ENCODE results near the gene TANGO6.
"Not testable (repeated sequence)": the region's sequence is repeated elsewhere in the genome, so short reads cannot be mapped to it uniquely, and the experiment has no call there.

TANGO6 gene

DNA sequence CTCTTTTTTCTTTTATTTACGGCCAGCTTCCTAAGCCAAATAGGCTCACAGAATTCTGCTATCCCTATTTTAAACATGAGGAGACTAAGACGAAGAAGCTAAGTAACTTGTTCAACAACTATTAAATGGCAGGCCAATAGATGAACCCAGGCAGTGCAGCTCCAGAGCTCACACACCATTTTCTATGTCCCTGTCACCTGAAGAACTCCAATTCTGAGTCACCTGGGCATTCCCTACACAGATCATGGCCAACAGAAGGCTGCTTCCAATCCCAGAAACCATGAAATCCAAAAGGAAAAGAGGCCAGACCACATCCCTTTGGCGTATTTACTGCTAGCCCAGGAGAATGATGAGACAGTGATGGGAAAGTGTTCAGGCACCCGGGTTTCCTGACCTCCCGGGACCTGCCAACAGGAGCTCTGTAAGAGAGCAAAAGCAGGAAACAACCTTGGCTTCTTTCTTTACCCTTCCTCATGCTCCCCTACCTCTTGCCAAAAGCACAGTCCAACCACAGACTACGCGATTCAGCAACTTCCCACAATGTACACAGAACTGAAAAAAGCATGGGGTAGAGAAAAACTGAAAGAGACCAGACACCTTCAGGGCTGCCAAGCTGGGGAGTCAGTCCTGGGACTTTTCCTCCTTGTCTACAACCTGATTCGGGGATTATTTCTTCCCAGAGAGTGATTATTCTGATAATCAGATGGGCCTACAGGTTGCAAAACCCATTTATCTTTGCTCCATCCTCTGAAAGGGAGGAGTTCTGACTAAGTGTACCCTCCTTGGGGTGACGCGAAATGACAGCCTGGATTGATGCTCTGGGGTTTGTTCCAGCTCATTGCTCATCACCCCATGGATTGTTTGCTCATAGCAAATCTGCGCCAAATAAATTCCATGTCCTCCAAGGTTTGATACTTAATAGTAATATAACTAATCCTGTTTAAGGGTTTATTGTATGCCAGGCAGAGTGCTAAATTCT, 214.4 kb downstream of the TANGO6 start:
- no peak for DNase-seq (ENCODE audit: low spot score)

DNA sequence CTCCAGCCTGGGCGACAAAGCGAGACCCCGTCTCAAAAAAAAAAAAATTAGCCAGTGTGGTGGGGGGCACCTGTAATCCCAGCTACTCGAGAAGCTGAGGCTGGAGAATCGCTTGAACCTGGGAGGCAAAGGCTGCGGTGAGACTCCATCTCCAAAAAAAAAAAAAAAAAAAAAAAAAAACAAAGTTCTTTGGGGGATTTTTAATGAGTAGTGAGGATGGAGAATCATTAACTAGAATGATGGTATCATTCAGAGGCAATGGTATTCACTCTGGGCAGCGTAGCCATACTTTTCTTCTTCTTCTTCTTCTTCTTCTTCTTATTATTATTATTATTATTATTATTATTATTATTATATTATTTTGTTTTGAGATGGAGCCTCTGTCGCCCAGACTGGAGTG, 220.2 kb downstream of the TANGO6 start:
- not testable (repeated sequence) for DNase-seq (ENCODE audit: low spot score)

DNA sequence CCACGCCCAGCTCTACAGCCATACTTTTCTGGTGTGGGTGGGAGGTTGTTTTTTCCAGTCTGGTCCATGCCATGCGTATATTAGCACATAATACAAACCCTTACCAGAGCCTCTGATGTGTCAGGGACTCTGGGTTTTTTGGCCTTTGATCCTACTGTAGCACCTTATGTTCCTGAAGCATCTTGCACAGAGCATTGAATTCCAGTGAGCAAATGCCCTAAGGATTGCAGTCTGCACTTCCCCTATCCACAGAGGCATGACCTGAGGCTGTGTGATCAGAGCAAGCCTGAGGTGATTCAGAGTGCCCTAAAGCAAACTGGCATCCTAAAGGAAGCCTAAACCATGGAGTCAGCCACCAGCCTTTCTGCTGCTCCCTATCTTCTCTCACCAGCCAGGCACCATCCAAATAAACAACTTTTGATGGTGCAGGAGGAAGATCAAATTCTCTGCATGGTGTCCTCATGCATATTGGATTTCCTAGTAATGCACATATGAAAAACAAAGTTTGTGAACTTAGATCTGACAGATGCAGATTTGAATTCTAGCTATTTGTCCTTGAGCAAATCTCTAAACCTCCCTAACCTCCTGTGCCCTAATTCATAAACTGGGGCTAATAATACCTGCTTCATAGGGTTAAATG, 220.9 kb downstream of the TANGO6 start:
- no peak for DNase-seq (ENCODE audit: low spot score)

DNA sequence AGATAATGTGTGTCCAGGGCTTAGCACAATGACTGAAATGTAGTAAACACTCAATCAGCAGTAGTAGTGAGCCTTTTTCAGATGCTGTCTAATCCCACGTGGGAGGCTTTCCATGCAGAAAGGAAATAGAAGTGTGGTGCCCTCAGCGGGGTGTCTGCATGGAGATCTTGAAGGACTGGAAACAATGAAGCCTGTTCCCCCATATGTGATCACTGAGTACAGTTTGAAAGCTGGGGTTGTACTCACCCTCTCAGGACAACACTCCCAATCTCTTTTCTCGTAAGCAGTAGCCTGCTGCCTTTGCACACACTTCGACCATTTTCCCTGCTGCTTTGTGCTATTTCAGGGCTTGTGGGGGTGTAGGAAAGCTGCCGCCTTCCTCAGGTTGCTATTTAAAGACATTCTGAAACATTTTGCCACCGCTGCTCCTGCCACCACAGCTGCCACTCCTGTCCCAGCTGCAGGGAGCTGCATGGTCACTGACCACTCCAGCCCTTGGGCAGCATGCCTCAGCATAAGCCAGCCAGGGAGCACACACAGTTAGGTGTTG, 221.5 kb downstream of the TANGO6 start:
- DNase-seq (ENCODE audit: low spot score): no peak

DNA sequence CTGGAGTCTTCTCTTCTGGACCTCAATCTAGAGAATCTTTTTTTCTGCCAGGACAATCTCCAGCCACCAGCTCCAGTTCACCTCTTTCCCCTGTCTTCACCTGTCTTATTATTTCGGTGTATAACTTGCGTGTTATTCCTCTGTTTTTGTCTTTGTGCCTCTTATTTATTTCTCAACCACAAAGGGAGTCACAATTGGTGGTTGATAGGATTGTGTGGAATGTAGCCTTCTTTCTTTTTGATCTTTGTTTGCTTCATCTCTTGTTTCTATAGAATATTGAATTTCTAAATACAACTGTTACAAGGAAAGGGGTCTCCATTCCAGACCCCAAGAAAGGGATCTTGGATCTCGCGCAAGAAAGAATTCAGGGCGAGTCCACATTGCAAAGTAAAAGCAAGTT, 226.2 kb downstream of the TANGO6 start:
- DNase-seq (ENCODE audit: low spot score): no peak

DNA sequence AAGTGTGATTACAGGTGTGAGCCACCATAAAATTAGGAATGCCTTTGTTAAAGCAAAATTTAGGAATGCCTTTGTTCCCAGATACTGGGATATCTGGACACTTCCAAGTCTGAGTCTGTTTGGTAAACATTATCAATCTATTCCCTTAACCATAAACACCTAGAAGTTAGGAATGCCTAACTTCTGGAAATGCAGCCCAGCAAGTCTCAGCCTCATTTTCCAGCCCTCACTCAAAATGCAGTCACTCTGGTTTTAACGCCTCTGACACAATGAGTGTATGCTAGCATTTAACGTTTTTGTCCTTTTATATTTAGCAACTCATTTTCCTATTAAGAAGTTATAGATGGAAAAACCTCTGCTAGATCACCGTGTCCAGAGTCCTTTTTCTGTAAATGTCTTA, 227.7 kb downstream of the TANGO6 start:
- DNase-seq (ENCODE audit: low spot score): no peak

DNA sequence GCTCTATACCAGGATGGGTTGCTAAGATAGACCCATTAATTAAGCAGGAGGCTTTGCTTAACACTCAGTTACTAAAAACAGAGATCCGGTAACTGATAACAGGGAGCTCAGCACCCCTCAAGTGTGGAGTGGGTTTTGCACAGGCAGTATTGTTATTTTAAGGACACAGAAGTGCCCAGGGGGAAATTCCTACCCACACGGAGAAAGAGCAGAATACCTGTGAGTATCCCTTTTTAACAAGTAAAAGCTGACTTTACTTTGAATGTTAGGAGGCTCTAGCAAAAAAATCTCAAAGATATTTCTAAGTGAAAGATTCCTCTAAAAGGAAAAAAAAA, 229.3 kb downstream of the TANGO6 start:
- DNase-seq (ENCODE audit: low spot score): no peak

DNA sequence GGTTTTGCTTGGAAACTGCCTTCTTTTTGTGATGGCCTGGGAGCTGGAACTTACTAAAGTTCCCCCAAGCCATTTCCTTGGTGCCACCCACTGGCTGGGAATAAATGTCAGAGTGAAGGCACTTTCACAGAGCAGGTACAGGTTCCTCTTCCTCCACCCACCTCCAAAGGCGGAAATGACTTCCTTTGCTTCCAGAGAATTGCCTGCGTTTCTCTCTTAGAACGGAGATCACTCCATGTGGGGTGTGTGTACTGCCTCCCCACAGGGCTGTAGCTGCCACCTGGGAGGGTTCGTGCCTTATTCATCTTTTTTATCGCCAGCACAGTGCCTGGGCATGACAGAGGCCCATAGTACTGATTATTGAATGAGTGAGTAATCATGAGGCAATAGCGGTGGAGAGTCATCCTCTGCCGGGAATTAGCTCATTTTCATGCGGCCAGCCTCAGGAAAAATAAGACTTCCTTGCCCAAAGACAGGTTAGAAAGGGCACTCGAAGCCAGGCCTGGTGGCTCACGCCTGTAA, 229.9 kb downstream of the TANGO6 start:
- DNase-seq (ENCODE audit: low spot score): no peak

DNA sequence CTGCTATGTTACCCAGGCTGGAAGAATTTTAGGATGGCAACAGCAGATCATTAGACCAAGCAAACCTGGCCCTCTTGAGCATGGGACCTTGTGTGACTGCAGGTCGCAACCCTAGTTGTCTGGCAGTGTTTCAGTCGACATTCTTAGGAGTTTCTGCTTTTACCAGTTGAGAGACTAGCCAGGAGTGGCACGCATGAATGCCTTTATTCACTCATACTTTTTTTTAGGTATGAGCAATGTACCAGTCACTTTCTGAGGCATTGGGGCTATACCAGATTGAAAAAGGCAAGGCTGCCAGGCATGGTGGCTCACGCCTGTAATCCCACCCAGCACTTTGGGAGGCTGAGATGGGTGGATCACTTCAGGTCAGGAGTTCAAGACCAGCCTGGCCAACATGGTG, 233.9 kb downstream of the TANGO6 start:
- DNase-seq (ENCODE audit: low spot score): no peak

DNA sequence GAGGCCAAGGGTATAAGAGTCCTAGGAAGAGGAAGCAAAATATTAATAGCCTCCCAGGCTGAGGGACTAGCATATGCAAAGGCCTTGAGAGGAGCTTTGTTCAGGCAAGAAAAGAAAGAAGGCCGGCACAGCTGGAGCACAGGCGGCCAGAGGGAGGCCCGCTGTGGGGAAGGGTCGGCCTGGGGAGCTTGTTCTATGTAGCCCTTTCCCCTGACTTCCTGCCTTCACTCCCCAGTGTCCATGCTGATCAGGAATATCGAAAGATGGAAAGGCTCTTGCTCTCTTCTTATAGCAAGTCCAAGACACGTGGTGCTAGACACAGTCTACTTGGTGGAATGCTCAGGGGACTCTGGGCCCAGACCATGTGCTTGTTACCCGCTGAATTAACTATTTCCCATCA, 234.7 kb downstream of the TANGO6 start:
- no peak for DNase-seq (ENCODE audit: low spot score)

DNA sequence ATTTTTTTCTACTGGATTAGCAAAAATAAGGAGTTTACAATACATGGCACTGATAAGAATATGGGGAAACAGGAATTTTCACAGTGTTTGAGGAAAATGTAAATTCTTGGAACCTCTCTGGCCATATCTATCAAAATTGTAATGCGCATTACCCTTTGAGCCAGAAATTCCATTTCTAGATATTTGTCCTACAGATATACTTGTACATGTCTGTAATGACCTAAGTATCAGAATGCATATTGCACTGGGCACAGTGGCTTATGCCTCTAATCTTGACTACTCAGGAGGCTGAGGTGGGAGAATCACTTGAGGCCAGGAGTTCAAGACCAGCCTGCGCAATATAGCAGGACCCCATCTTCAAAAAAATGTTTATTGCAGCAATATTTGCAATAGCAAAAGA, 236.4 kb downstream of the TANGO6 start:
- DNase-seq (ENCODE audit: low spot score): no peak

DNA sequence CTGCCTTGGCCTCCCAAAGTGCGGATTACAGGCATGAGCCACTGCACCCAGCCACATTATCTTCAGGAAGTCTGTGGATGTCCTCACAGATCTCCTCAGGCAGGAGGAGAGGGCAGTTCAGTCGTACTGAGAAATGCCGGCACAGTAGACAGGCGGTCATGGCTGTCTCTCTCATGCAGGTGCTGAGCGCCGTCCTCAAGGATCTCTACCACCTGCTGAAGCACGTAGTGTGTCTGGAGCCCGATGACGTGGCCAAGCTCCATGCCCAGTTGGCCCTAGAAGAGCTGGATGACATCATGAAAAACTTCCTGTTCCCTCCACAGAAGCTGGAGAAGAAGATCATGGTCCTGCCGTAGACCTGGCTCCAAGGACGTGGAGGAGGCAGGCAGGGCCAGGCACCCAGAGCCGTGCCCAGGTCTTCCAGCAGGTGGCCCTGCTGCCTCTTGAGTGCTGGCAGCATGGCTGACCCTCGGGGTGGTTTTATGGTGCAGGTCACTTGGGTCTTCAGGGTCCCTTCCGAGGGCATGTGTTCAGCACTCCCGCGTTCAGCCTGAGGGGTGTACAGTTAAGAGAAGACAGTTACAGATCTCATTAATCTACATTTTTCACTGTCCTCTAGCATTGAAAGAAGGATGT, 240.1 kb downstream of the TANGO6 start:
- DNase-seq (ENCODE audit: low spot score): no peak

DNA sequence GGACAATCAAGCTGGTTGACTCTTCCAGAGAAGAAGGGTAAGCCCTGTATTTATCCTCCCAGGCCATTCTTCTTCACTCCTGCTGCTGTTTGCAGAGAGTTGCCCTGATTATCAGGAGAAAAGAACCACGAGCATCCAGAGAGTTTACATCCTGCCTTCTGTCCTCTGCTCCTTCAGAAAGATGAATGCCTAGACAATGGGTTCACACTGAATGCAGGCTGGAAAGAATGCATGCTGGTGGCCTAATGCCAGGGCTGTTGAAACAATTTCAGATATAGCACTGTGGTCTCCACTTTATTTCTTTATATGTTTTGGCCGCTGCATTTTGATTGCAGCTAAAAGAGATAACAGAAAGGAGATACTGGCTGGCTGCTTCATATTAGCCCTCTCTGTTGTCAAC, 241.0 kb downstream of the TANGO6 start:
- no peak for DNase-seq (ENCODE audit: low spot score)

DNA sequence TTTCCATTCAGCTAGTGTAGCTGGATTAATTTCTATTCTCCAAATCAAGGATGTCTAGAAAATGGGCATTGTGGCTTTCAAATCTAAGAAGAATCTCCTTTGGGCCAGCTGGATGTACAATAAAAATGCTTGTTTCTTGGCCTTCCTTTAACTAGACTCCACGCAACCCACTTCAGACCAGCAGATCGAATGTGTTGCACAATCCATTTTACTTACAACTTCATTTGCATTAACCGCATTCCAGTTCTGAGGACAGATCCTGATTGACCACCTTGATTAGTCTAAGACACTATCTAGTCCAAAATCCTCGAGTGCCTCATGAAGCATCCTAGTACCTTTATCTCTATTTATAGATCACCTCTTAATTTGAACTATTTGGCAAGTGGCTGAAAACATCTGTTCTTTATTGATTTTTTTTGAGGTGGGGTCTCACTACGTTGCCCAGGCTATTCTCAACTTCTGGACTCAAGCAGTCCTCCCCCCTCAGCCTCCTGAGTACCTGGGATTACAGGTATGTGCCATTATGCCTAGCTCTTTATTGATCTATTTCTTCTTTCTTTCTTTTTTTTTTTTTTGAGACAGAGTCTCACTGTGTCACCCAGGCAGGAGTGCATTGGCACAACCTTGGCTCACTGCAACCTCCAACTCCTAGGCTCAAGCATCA, 241.8 kb downstream of the TANGO6 start:
- DNase-seq (ENCODE audit: low spot score): no peak

DNA sequence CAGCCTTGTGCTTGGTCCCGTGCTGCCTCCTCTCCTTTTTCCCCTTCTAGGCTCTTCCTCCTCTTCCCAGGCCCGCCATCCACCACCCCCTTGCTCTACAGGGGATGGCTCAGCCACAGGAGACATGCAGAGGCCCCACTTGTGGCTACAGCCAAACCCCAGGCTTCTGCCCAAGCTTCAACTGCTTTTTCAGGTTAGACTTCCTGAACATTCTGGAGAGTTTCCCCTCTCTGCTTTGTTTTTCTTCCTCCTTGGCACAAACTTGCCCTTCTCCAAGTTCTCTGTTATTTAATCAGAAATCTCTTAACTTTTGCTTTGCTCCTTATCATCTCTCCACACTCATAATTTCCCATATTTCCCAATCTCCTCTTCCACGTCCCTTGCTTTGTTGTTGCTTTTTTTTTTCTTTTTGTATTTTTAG, 243.8 kb downstream of the TANGO6 start:
- no peak for DNase-seq (ENCODE audit: low spot score)

DNA sequence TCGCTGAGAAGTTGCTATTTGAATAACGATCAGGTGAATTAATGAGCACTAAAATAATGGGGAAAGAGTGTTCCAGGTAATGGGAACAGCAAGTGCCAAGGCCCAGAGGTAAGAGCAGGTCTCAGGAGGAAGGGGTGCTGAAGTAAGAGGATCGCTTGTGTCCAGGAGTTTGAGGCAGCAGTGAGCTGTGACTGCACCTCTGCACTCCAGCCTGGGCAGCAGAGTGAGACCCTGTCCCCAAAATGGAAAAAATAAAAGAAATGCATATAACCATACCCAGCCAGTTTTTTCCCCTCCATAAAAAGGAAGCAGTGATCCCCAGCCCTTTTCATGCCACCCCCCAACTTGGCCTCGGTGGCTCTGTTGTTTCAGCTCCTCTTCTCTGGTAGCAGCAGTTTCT, 245.4 kb downstream of the TANGO6 start:
- no peak for DNase-seq (ENCODE audit: low spot score)

DNA sequence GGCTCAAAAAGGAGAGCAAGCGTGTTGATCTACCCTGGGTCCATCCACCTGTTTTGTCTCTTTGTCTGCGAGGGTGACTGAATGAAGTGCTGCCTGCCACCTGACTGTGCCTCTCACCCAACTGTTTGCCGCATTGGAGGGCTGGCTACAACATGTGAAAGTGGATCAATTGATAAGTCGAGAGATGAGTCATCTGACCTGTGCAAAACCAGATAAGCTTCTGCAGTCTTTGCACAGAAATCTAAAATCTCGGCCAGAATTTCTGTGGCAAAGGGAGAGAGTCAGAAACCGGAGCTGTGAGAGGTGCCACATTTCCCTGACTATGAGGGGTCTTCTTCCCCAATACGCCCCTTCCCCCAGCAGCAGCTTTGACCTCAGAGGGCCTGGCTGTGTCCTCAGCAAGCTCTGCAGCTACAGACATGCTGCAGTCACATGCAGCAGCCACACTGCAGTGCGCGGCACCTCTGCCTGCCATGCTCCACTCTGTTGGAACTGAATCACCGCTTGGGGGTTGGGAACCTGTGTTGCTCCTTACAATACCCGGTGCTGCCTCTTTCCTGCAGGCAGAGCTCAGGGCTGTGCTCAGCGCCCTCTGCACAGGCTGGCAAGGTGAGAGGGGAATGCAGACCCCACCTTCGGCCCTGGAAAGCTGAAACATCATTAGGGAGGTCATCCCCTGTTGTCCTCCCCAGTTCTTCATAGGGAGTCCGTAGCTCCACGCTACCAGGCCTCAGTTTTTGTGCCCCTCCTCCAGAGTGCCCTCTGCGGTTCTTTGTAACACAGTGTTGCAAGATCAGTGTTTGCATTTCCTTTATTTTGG, 246.0 kb downstream of the TANGO6 start:
- DNase-seq (ENCODE audit: low spot score): no peak

DNA sequence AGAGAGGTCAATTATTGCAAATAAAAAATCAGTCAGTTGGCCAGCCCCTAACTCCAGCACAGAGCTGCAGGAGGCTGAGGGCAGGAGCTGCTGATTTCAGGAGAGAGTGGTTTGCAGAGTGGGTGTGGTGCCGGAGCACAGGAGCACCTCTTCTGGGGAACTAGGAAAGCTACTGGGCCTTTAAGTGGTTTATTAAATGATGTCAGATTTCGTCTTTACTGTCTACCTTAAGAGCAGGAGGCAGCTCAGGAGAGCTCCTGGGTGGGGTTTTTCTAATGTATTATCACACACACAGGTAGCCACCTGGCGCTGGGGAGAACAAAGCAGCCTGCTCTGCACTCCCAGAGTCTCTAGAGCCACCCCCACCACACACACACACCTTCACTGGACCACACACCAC, 250.6 kb downstream of the TANGO6 start:
- DNase-seq (ENCODE audit: low spot score): no peak

DNA sequence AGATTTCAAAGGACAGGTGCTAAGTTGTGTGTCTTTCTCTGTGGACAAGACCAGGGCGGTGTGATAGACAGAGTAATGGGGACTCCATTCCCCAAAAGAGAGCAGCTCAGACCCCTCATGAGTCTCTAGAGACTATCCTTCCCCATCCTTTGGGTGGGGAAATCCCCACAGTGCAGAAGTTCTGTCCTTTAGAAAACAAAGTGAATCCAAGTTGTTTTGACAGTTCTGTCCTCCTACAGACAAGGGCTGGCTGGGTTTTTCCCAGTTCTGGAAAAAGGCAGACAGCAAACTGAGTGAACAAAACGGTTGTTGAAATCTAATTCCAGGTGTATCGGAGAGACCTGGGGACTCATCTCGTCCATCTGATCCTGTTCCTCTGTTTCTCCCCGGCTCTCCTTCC, 251.2 kb downstream of the TANGO6 start:
- DNase-seq (ENCODE audit: low spot score): no peak

DNA sequence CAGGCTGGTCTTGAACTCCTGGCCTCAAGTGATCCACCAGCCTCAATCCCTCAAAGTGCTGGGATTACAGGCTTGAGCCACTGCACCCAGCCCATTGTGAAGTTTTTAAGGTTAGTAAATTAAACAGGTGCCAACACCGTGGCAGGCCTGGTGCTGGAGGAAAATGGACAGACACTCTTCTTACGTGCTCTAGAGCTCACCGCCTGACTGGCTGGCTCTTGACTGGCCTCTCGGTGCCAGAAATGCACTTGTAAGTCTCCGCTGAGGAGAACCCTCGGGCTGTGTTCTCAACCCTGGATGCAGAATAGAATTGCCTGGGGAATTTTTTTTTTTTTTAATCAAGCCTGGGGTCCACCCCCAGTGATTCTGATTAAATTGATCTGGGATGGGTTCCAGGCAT, 251.9 kb downstream of the TANGO6 start:
- no peak for DNase-seq (ENCODE audit: low spot score)

DNA sequence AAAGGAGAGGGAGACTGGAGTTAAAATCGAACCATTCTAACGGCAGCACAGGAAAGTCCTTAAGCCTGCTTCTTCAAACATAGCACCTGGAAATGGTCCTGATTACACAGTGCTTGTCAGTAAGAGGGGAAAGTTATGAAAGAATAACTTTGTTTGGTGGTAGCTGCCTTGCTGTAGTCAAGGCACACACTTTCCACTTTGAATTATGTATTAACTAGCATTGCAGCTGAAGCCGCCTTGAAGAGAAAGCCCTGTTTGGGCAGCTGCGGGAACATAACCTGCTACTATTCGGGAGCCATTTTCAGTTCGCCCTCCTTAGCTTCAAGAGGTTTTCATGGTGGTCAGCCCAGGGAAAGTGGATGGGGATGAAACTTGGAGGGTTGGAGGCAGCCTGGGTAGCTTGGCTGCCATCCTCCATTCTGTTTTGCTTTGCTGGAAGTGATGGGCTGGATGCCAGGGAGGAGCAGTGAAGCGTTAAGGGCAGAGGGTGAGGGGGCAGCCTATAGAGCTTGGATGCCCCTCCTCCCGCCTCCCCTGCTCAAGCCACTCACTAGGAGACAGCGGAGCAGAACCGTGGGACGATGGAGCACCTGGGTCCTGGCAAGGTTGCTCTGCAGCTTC, 256.9 kb downstream of the TANGO6 start:
- no peak for DNase-seq (ENCODE audit: low spot score)

All from globus pallidus (tissue), 1 donor.